GM18867 (cell line): Measurements from ENCODE around the gene GFRA4.

ENCODE experiments used
- ATAC-seq: cut with Tn5 transposase; IDR thresholded peaks from one replicate; pipeline ENCODE4 v1.9.1; 2021; ENCODE audit warnings: mild to moderate bottlenecking, moderate library complexity; ENCODE audit not compliant: unreplicated experiment

The GFRA4 gene

DNA sequence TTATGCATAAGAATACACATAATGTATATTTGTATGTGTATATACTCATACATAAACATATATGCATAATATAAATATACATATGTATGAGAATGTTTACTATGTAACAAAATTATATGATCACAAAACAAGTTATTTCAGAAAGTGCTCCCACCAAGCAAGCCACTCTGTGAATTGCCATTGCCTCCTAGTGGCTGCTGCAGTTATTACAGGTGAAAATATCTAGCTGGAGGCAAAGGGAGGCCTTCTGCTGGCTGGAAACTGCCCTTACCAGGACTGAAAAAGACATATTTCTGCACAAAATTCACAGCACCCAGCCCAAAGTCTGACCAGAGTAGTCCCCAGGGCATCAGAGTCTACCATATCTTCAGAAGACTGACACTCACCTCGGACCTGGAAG is 33.0 kb upstream of the GFRA4 start:
- ATAC-seq: no peak

DNA sequence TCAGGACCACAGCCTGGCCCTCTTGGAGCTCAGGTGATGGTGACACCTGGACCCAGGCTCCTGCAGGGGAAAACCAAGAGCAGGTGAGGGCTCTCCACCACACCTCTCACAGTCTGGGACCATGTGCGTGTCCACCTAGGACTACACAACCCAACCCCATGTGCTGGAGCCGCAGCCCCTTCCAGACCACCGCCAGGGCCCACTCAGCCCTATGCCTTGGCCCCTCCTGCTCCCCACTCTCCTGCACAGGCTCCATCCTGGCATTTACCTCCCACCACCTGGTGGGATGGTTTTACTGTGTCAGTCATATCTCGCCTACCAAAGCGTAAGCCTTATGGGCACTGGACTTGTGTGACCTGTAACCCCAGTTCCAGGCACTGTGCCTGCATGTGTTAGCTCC is 31.7 kb upstream of the GFRA4 start:
- no peak for ATAC-seq

DNA sequence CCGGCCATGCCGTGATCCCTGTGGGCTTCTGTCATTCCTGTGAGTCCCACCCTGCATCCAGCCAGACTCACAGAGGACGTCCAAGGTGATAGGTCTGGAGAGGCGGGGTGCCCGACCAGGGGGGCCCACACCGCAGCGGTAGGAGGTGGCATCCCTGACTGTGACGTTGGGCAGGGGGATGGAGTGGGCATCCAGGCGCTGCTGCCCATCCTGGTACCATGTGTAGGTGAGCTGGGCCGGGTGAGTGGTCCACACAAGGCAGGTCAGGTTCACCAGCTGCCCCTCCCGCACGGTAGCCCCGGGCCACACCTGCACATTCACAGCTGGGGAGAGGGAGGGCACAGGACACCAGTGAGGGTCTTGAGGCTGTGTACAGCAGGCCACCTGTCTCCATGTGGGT is 30.2 kb upstream of the GFRA4 start:
- no peak for ATAC-seq

DNA sequence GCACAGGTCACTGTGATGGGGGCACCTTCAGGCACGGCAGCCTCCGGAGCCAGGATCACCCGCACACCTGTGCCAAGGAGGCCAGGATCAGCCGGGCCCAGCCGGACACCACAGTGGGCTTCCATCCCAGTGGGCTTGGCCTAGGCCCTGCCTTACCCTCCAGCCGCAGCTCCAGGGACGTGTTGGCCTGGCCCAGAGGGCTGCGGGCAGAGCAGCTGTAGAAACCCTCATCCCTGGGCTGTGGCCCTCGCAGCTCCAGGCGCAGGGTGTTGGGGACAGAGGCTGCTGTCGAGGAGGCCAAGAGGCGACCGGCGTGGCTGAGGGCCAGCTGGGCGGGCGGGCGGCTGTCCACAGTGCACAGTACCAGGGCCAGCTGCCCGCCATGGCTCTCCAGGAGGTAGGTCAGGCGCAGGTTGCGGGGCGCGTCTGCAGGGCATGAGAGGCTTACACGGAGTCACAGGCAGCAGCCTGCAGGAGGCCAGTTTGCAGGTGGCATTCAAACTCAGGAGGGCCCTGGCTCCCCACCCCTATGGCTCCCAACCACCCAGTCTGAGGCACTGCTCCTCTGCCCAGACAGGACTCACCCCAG is 29.6 kb upstream of the GFRA4 start:
- ATAC-seq: no peak

DNA sequence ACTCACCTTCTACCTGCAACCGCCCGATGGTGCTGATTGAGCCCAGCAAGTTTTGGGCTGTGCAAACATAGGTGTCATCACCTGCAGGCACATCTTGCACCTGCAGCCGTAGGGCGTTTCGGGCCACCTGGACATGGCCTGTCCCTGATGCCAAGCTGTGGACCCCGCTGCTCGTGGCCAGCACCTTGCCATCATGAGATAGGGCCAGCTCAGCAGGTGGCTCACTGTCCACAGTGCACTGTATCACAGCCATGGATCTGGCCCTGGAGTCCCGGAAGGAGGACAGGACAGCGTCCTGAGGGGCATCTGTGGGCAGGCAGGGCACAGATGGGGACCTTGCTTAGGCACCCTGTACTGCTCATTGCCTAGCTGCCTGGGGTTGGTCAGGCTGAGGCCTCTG is 28.7 kb upstream of the GFRA4 start:
- ATAC-seq: no peak

DNA sequence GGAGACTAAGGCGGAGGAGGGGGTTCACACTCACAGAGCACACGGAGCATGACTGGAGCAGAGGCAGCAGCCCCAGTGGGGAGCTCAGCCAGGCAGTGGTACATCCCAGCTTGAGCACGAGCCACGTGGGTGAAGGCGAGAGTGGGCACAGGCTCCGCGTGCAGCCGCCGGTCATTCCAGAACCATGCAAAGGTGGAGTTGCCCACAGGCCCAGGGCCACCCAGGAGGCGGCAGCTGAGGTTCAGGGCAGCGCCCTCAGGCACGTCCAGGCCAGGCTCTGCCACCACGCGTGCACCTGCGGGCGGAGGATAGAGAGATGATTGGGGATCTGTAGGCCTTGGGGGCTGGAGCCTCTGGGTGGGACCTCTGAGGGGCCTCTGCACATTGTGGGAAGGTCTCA is 28.1 kb upstream of the GFRA4 start:
- ATAC-seq: no peak

DNA sequence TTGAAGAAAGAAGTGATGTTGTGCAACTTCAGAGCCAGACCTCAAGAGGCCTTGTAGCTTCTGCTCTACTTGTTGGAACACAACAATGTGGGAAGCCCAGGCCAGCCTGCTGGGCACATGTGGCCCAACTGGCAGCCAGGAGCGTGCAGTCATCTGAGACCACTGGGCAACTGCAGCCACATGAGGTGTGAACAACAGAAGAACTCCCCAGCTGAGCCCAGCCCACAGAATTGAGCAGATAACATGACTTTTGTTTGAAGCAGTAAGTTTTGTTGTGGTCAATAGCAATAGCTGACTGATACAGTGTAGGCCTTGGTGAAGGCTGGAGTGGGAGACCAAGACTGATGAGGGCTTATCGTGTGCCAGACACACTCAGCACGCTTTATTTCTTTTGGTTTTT is 27.2 kb upstream of the GFRA4 start:
- ATAC-seq: no peak

DNA sequence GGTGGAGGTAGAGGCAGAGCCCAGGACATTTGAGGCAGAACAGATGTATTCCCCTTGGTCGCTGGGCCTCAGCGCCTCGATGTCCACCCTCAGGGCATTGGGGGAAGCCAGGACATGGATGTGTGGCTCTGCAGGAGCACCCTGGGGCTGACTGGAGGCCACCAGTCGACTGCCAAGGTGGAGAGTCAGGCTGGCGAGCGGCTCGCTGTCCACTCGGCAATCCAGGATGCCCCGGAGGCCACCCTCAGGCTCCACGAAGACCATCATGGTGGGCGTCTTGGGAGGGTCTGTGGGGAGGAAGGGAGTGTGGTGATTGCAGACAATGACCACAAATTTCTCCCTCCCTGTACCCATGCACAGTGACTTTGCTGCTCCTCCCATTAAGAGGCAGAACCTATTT is 26.8 kb upstream of the GFRA4 start:
- ATAC-seq: no peak

DNA sequence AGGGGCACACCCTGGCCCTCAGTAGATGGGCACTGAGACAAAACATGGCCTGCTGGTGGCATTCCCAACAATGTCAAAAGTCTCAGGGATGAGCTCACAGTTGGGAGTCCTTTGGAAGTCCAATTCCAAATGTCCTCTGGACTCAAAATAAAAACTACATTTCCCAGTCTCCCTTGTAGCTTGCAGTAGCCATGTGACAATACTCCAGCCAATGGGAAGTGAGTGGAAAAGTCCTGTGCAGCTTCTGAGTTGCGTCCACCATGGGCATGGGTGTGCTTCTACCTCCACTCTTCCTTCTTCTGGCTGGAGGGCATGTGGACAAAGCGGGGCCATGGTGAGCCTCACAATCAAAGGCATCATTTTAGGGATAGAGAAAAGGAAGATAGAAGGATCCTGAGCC is 24.5 kb upstream of the GFRA4 start:
- ATAC-seq: no peak

DNA sequence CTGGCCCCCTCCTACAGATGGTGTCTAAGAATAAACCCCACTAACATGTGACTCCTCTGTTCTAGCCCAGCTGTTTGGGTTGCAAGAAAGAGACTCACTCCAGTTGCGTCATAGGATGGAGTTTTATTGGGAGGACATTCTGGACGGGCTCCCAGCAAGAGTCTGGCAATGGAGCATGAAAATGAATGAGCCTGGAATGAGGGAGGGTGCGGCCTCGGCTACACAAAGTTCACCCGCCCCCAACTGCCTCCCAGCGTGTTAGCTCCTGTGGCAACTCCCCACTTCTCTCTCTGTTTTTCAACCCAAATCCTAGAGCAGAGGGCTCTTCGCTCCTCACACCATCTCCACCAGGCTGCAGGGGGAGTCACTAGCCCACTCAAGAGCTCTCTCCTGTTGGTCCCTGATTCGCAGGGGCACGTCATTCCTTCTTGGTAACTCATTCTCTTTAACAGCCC is 23.7 kb upstream of the GFRA4 start:
- no peak for ATAC-seq

DNA sequence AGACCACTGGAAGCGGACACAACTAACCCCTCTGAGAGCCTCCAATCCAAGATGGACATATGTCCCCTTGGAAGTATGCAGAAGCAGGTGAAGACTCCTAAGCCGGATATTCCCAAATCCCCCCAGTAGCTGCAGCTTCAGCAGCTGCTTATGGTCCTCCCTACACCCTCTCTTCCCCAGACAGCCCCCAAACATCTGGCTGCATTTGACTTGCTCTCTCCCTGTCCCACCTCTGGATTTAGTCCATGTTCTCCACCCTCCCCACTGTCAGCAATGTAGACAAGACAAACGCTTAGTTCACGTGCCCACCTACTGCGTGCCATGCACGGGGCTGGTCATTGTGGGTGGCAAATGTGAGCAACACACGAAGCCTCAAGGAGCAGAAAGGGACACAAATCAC is 23.2 kb upstream of the GFRA4 start:
- ATAC-seq: no peak

DNA sequence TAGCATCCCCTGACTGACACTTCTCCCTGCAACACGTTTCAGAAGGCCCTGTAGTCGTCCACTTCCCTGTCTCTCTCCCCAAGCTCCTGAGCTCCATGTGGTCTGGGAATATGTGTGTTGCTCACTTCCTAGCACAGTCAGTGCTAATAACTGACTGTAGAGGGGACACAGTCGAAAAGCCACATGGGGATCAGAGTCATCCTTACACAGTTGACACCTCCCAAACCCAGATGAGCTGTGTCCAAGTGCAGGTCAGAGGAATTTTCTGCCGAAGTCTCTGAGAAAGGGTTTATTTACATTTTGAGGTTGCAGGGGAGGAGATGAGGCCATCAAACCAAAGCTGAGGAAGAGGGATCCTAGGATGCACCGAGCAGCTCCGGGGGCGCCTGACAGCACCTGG is 22.1 kb upstream of the GFRA4 start:
- ATAC-seq: no peak

DNA sequence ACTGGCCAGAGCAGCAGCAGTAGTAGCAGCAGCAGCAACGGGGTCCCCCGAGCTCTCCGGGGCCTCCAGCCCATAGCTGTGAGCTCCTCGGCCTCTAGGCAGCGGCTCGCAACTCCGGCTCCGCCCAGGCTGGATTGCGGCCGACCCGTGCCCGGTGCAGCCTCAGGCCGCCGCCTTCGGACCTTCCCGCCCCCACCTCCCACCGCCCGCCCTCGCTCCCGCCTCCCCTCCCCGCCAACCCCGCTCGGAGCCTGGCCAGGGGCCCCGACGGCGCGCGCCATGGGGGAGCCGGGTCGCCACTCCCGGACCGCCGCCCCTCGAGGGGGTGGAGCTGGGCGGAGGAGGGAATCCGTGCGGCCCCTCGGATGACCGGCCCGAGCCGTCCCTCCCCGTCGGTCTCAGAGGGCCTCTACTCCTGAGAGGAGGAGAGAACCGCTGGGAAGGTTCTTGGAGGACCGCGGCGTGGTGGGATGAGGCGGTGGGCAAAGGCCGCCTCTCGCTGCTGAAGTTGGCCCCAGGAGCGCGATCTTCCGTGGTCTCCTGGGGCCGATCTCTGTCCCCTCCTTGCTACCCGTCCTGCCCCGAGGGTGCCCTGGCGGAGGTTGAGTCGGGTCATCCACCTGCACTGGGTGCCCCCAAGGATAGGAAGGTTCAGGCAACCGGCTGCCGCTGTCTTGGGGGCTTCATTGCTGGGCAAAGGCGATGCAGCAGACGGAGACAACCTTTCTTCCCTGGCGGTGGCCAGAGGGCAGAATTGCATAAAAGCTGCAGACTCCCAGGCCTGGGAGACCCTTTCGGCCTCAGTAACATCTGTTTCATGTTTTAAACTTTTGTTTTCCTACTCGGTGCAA is 19.0 kb upstream of the GFRA4 start, which contains the start of gene ADAM33:
TSS of gene ADAM33 (minus strand) at position 80 of the 851 bp plus-strand sequence. CDS start at position 74, 6 bp downstream.
- no peak for ATAC-seq

DNA sequence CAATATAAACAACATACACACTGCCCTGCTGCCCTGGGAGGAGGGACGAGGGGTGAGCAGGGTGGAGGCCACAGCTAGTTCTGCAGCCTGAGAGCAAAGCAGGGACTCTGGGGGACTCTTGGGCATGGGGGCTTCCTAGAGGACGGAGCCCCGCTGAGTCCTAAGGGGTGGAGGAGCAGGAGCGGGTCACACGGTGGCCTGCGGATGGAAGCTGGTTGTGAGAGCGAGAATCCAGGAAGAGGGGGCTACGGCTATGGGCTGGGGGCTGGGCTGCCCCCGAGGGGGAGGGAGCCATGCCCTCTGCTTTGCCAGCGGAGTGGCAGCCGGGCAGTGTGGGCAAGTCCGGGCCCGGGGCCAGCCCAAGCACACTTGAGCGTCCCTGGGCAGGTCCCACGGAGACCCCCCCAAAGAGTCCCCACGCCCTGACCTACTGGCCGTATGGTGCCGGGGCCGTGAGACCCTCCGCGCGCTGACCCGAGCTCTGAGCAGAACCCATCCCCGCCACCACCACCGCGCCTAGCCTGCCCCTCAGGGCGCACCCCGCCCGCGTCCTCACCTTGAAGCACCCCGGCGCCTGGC is 18.2 kb upstream of the GFRA4 start:
- ATAC-seq: no peak

DNA sequence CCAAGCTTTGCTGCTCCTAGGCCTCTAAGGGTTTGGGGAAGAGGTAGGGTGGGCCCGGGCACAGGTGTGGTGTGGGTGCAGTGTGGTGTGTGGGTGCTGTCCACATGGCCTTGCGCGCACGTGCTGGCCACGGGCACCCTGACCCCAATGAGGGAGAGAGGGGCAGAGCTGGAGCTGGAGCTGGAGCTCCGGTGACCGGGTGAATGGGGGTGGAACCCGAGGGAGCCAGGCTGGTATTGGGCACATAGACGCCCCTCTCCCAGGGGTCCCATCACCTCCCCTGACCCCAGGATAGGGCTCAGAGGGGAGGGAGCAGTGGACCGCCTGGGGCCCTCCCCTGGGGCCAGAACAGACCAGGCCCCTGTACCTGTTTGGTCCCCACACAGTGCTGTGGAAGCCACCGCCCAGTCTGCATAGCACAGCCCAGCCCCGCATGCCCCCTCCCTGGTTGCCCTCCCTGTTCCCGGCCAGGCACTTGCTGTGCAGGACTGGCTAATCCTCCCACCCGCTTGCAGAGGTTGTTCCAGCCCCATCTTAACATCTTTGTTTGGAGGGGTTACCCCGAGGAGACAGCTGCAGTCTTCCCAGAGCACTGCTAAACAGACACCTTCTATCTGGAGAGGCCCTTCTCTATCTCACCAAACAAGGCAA is 17.6 kb upstream of the GFRA4 start:
- no peak for ATAC-seq

DNA sequence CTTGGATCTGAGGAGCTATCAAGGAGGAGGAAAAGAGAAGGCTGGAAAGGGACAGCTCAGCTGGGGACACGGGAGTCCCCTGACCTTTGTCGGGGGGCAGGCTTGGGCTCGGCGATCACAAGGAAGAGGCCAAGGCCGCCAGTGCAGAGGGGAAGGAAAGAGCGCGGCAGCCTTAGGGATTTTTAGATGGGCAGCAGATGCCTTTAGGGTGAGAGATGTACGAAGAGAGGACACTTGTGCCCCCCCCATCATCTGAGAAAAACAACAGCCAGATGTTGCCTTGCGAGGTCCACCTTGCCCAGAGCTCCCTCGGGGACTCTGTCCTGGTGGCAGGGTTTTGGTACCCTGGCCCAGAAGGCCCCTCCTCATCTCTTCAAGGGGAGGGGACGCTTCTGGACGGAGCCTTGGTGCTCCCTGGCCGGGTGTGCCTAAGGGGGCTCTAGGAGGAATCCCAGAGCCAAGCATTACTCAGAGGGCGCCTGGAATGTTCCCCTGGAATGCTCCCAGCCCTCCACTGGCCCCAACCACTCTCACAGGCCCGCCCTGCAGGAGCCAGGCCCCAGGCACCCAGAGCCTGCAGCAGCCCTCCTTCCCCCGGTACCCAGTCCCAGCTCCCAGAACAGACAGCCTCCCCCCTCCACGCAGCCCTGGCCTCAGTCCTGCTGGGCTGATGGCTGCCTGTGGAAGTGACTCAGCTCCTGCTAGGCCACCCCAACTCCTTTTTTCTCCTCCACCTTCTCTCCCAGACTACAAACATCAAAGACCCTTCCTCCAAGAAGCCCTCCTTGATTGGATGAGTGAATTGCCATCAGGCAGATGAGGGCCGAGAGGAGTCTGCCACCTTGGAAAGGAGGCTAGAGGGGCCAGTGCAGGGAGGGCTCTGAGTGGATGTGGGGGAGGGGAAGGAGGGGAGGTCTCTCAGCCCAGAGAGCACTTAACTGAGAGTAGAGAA is 16.8 kb upstream of the GFRA4 start:
- ATAC-seq: no peak

DNA sequence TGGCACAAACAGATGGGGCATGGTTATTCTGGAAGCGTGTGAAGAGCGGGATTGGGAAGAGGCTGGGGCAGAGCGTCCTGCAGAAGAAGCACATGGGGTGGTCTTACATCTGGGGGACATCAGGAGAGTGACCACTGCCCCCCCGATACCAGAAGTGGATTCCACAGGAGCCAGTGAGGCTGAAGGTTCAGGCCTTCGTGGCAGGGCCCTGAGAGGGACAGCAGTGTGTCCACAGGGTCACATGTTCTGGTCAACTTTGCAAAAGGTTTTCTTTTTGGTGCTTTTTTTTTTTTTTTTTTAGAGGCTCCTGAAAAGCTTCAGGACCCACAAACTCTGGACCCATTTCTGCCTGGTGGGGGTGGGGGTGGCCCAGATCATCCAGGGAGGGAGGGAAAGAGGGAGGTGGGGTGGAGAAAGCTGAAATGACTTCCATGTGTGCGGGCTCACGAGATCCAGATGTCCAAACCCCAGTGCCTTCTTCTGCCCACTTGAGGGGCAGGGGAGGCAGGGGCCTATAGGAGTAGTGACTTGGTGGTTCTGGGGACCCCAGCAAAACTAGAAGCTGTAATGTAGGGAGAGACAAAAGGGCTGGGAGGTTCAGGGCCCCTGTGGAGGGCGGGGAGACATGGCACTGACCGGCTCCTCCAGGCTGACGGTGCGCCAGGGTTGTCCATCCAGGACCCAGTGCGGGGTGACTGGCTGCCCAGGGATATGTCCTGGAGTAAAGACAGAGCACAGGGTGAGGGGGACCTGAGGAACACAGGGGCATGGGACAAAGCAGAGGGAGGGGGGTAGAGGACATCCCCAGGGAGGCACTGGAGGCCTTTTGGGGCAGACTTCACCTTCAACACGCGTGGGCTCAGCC is 15.9 kb upstream of the GFRA4 start:
- ATAC-seq: no peak

DNA sequence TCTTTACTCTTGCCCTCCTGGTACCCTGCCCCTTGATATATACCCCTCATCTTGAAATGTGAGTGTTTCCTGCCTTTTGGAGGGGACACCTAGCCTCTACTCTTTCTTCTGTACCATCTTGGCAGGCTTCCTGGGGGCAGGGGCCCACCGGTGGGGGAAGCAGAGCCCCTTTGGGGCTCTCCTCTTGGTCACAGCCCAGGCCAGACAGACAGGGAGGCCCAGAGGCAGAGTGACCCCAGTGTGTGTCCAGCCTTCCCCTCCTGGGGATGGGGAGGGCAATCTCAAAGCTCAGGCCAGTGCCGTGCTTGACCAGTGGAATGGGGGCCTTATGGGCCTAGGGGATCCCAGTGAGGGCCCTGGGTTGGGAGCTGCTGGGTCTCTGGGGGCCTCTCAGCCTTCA is 15.0 kb upstream of the GFRA4 start:
- no peak for ATAC-seq

DNA sequence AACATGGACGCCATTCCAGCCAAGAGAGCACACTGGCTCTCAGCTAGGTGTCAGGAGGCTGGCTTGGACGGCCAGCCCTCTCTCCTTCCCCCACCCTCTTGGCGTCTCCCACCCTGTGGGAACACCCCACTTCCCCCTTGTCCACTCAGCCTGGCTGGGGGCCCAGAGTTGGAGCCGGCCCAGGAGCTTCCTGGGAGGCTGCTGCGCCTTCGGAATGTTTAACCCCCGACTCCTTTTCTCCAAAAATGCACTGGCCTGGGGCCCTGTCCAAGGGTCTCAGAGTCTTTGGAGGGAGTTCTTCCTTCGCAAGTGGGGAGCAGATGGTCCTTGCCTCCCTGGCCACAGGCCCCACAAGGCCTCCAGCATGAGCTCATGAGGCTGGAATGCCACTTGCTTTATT is 14.5 kb upstream of the GFRA4 start:
- ATAC-seq: no peak
